Fibroblast of lung (primary cell): ENCODE measurements around the gene PDE4D.

ENCODE experiments used
- CTCF ChIP-seq, 2 donors: IDR thresholded peaks in 1 of 2; conservative IDR thresholded peaks in 1 of 2; 1 replicate in 1 of 2; 2 replicates in 1 of 2; pipeline ENCODE4 v1.5.1; 2011 to 2012; ENCODE audit warnings: low read length in 2 of 2, control low read depth in 1 of 2, inconsistent platforms in 1 of 2, low read depth in 1 of 2, mild to moderate bottlenecking in 1 of 2
- EZH2 ChIP-seq: IDR thresholded peaks from 2 replicates; pipeline ENCODE4 v1.5.1; 2012; ENCODE audit warnings: low read length, control low read depth, mild to moderate bottlenecking; ENCODE audit errors: missing control alignments

GRCh38 chr5:59711310-59711709, 182.2 kb downstream of the PDE4D start:
- TF ChIP-seq CTCF (conservative IDR thresholded peaks at IDR 0.05 in 1 of 2, IDR thresholded peaks at IDR 0.05 in 1 of 2; ENCODE audit: low read depth in 1 of 2, low read length in 2 of 2) = no peak
- TF ChIP-seq EZH2 = no peak
